Gastroesophageal sphincter (tissue), 2 donors: ENCODE data around the gene MYO1B.

Experiments used
- EP300 ChIP-seq: sonication (generic); formaldehyde crosslinking; IDR thresholded peaks from one replicate; pipeline ENCODE4 v1.6.1; 2017; ENCODE audit warnings: antibody characterized with exemption, mild to moderate bottlenecking
- POLR2AphosphoS5 ChIP-seq: sonication (generic); formaldehyde crosslinking; IDR thresholded peaks from one replicate; pipeline ENCODE4 v1.6.1; 2017; ENCODE audit warnings: antibody characterized with exemption

DNA sequence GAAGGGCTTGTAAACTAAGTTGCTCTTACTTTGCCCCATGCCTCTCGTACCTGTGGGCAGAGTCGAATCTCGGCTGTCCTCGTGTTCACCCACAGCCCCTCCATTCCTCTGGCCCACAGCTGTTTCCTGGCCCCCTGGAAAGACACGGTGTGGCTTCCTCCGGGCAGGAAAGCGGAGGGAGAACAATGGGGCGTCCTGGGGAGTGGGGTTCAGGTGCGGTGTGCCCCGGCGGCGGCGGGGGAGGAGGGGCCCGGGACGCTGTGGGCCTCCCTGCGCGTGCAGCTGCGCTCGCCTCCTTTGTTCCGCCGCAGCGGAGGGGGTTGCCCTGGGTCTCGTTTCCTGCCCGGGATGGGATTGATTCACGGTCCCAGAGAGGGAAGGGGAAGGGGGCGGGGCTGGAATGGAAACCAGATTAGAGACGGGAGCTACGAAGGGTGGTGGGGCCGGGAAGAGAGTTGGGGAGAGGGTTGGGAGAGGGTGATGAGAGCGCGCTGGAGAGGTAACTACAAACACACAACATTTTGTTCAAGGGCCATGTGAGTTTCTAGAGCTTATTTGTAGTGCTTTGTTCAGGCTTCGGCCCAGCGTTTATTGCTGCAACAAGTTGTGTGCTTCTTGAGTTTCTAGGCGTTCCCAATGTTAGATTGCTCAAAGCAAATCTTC, 796 bp downstream of the MYO1B start:
- TF ChIP-seq POLR2AphosphoS5 = no peak
- no peak for TF ChIP-seq EP300
